Measurements from ENCODE around the gene WDR17.
"Not testable (repeated sequence)": the region's sequence is repeated elsewhere in the genome, so short reads cannot be mapped to it uniquely, and the experiment has no call there.

Gene WDR17

GRCh38 chr4:176193938-176194337 lies 128.3 kb downstream of the WDR17 start:
- peaks cover 37% of the 10 kb centered on the region for H3K4me1 ChIP-seq (ENCODE audit: control insufficient read depth, insufficient read depth, low read length)
- H3K36me3 ChIP-seq (ENCODE audit: insufficient read depth, low read length): no peaks in the 10 kb centered on the region
- H3K4me3 ChIP-seq (ENCODE audit: low read length): no peak overlapping the region
- H3K27me3 ChIP-seq (ENCODE audit: control insufficient read depth, insufficient read depth, low read length): no peaks in the 10 kb centered on the region
- H3K9me3 ChIP-seq (replicated peaks; ENCODE audit: low read length): no peaks in the 10 kb centered on the region
- H3K4me2 ChIP-seq (ENCODE audit: low read length): peak overlapping the region; percentile 49
- peak overlapping the region; percentile 63 for H3K9ac ChIP-seq (ENCODE audit: low read depth, low read length)

GRCh38 chr4:176195184-176195978 lies 129.7 kb downstream of the WDR17 start, which contains the start of gene SPATA4:
TSS of gene SPATA4 (minus strand) at chr4:176195585. CDS start at chr4:176195562, 23 bp downstream.
- Histone ChIP-seq H3K9me3 (replicated peaks; ENCODE audit: low read length) (no peaks in the 10 kb centered on the region), H3K4me3 (ENCODE audit: low read length) (peak within 1 kb of the TSS; percentile 82), H3K36me3 (ENCODE audit: insufficient read depth, low read length) (no peaks in the 10 kb centered on the region), H3K9ac (ENCODE audit: low read depth, low read length) (peak within 1 kb of the TSS; percentile 83), H3K27me3 (ENCODE audit: control insufficient read depth, insufficient read depth, low read length) (no peaks in the 10 kb centered on the region), H3K4me1 (ENCODE audit: control insufficient read depth, insufficient read depth, low read length) (peaks cover 37% of the 10 kb centered on the region), H3K4me2 (ENCODE audit: low read length) (peak within 1 kb of the TSS; percentile 94)

- Histone ChIP-seq H3K27me3 (ENCODE audit: control insufficient read depth, insufficient read depth, low read length) (no peaks in the 10 kb centered on the region), H3K36me3 (ENCODE audit: insufficient read depth, low read length) (no peaks in the 10 kb centered on the region), H3K9me3 (replicated peaks; ENCODE audit: low read length) (no peaks in the 10 kb centered on the region), H3K4me3 (ENCODE audit: low read length) (no peak overlapping the region), H3K4me1 (ENCODE audit: control insufficient read depth, insufficient read depth, low read length) (peaks cover 19% of the 10 kb centered on the region), H3K9ac (ENCODE audit: low read depth, low read length) (no peak overlapping the region), H3K4me2 (ENCODE audit: low read length) (no peak overlapping the region)
Measured at GRCh38 chr4:176198316-176198903, 132.8 kb downstream of the WDR17 start.

GRCh38 chr4:176205299-176205698 lies 139.7 kb downstream of the WDR17 start:
- H3K9ac ChIP-seq (ENCODE audit: low read depth, low read length): no peak overlapping the region
- no peaks in the 10 kb centered on the region for H3K4me1 ChIP-seq (ENCODE audit: control insufficient read depth, insufficient read depth, low read length)
- H3K36me3 ChIP-seq (ENCODE audit: insufficient read depth, low read length): no peaks in the 10 kb centered on the region
- H3K9me3 ChIP-seq (replicated peaks; ENCODE audit: low read length): no peaks in the 10 kb centered on the region
- peaks cover 5% of the 10 kb centered on the region for H3K27me3 ChIP-seq (ENCODE audit: control insufficient read depth, insufficient read depth, low read length)
- no peak overlapping the region for H3K4me3 ChIP-seq (ENCODE audit: low read length)
- no peak overlapping the region for H3K4me2 ChIP-seq (ENCODE audit: low read length)

- H3K36me3 ChIP-seq (ENCODE audit: insufficient read depth, low read length): no peaks in the 10 kb centered on the region
- no peaks in the 10 kb centered on the region for H3K4me1 ChIP-seq (ENCODE audit: control insufficient read depth, insufficient read depth, low read length)
- no peak overlapping the region for H3K9ac ChIP-seq (ENCODE audit: low read depth, low read length)
- H3K27me3 ChIP-seq (ENCODE audit: control insufficient read depth, insufficient read depth, low read length): peaks cover 5% of the 10 kb centered on the region
- no peak overlapping the region for H3K4me3 ChIP-seq (ENCODE audit: low read length)
- no peak overlapping the region for H3K4me2 ChIP-seq (ENCODE audit: low read length)
- no peaks in the 10 kb centered on the region for H3K9me3 ChIP-seq (replicated peaks; ENCODE audit: low read length)
Measured at GRCh38 chr4:176207839-176208238, 142.2 kb downstream of the WDR17 start.

- H3K9ac ChIP-seq (ENCODE audit: low read depth, low read length): no peak overlapping the region
- H3K27me3 ChIP-seq (ENCODE audit: control insufficient read depth, insufficient read depth, low read length): peaks cover 5% of the 10 kb centered on the region
- no peaks in the 10 kb centered on the region for H3K4me1 ChIP-seq (ENCODE audit: control insufficient read depth, insufficient read depth, low read length)
- H3K4me2 ChIP-seq (ENCODE audit: low read length): no peak overlapping the region
- H3K9me3 ChIP-seq (replicated peaks; ENCODE audit: low read length): no peaks in the 10 kb centered on the region
- H3K36me3 ChIP-seq (ENCODE audit: insufficient read depth, low read length): peaks cover 11% of the 10 kb centered on the region
- no peak overlapping the region for H3K4me3 ChIP-seq (ENCODE audit: low read length)
Measured at GRCh38 chr4:176209535-176209934, 143.9 kb downstream of the WDR17 start.

GRCh38 chr4:176210101-176210500 lies 144.5 kb downstream of the WDR17 start:
- Histone ChIP-seq H3K27me3 (ENCODE audit: control insufficient read depth, insufficient read depth, low read length) (peaks cover 5% of the 10 kb centered on the region), H3K9me3 (replicated peaks; ENCODE audit: low read length) (no peaks in the 10 kb centered on the region), H3K4me1 (ENCODE audit: control insufficient read depth, insufficient read depth, low read length) (no peaks in the 10 kb centered on the region), H3K4me2 (ENCODE audit: low read length) (no peak overlapping the region), H3K4me3 (ENCODE audit: low read length) (no peak overlapping the region), H3K36me3 (ENCODE audit: insufficient read depth, low read length) (peaks cover 17% of the 10 kb centered on the region), H3K9ac (ENCODE audit: low read depth, low read length) (no peak overlapping the region)

- Histone ChIP-seq H3K4me2 (ENCODE audit: low read length) (no peak overlapping the region), H3K27me3 (ENCODE audit: control insufficient read depth, insufficient read depth, low read length) (peaks cover 5% of the 10 kb centered on the region)
Measured at GRCh38 chr4:176210579-176211296, 145.1 kb downstream of the WDR17 start.

GRCh38 chr4:176212351-176212750 lies 146.7 kb downstream of the WDR17 start:
- not testable (repeated sequence) for H3K9ac ChIP-seq (ENCODE audit: low read depth, low read length); H3K27me3 ChIP-seq (ENCODE audit: control insufficient read depth, insufficient read depth, low read length); H3K4me3 ChIP-seq (ENCODE audit: low read length); H3K4me2 ChIP-seq (ENCODE audit: low read length); H3K4me1 ChIP-seq (ENCODE audit: control insufficient read depth, insufficient read depth, low read length); H3K9me3 ChIP-seq (replicated peaks; ENCODE audit: low read length)
- peaks cover 39% of the 10 kb centered on the region for H3K36me3 ChIP-seq (ENCODE audit: insufficient read depth, low read length)

More at GRCh38 chr4:176210579-176211296, 145.1 kb downstream of the WDR17 start:
- H3K9me3 ChIP-seq (replicated peaks; ENCODE audit: low read length): no peaks in the 10 kb centered on the region
- no peak overlapping the region for H3K9ac ChIP-seq (ENCODE audit: low read depth, low read length)
- H3K4me1 ChIP-seq (ENCODE audit: control insufficient read depth, insufficient read depth, low read length): no peaks in the 10 kb centered on the region
- H3K4me3 ChIP-seq (ENCODE audit: low read length): no peak overlapping the region
- peaks cover 23% of the 10 kb centered on the region for H3K36me3 ChIP-seq (ENCODE audit: insufficient read depth, low read length)

GRCh38 chr4:176217510-176217909 lies 151.9 kb downstream of the WDR17 start:
- H3K4me1 ChIP-seq (ENCODE audit: control insufficient read depth, insufficient read depth, low read length): no peaks in the 10 kb centered on the region
- H3K36me3 ChIP-seq (ENCODE audit: insufficient read depth, low read length): peaks cover 73% of the 10 kb centered on the region
- no peak overlapping the region for H3K4me3 ChIP-seq (ENCODE audit: low read length)

GRCh38 chr4:176222149-176222548 lies 156.5 kb downstream of the WDR17 start:
- Histone ChIP-seq H3K36me3 (ENCODE audit: insufficient read depth, low read length) (peaks cover 70% of the 10 kb centered on the region), H3K4me3 (ENCODE audit: low read length) (no peak overlapping the region), H3K4me2 (ENCODE audit: low read length) (no peak overlapping the region), H3K9ac (ENCODE audit: low read depth, low read length) (no peak overlapping the region), H3K9me3 (replicated peaks; ENCODE audit: low read length) (no peaks in the 10 kb centered on the region), H3K4me1 (ENCODE audit: control insufficient read depth, insufficient read depth, low read length) (no peaks in the 10 kb centered on the region), H3K27me3 (ENCODE audit: control insufficient read depth, insufficient read depth, low read length) (no peaks in the 10 kb centered on the region)

More at GRCh38 chr4:176217510-176217909, 151.9 kb downstream of the WDR17 start:
- Histone ChIP-seq H3K9me3 (replicated peaks; ENCODE audit: low read length) (no peaks in the 10 kb centered on the region), H3K4me2 (ENCODE audit: low read length) (no peak overlapping the region), H3K27me3 (ENCODE audit: control insufficient read depth, insufficient read depth, low read length) (no peaks in the 10 kb centered on the region), H3K9ac (ENCODE audit: low read depth, low read length) (no peak overlapping the region)

Measured in skeletal muscle satellite cell (primary cell).